HL-60/S4 treated with phorbol 12-myristate 13-acetate at 8.2 ng/mL for 4 days and 3 days (cell line): ENCODE results near the gene ZNF358.

ENCODE experiments used
- in situ Hi-C: fragments of 300-500 bp; cut with MboI; formaldehyde crosslinking; loops from 2 replicates; pipeline ENCODE4 v1.15.0; 2022; ENCODE audit warnings: low sequenced_read_pairs

ZNF358 gene

GRCh38 chr19:7554990-7555864, 39.3 kb downstream of the ZNF358 start:
- in situ Hi-C loops: no loop called here

DNA sequence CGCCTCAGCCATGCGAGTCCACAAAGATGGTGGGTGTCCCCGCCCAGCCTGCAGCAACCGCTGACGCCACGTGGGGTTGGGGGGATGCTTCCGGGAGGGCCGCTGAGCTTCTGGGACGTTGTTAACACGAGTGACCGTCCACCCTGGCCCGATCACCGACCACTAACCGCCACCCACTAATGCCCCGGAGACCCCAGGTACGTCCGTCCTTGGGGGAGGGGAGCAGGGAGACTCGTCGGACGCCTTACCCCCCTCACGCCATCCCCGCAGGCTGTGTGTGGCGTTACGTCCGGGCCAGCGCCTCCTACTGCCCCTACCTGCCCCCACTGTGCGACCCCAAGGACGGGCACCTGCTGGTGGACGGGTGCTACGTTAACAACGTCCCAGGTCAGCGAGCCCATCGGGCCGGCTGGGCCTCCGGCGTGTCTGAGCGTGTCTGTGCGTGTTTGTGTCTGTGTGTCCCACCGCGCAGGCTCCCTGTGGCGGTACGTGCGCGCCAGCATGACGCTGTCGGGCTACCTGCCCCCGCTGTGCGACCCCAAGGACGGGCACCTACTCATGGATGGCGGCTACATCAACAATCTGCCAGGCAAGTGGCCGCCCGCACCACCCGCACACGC, 40.9 kb downstream of the ZNF358 start:
- in situ Hi-C loops: no loop called here

- in situ Hi-C loops: no loop called here
Observed at GRCh38 chr19:7558667-7559066, 42.8 kb downstream of the ZNF358 start.

DNA sequence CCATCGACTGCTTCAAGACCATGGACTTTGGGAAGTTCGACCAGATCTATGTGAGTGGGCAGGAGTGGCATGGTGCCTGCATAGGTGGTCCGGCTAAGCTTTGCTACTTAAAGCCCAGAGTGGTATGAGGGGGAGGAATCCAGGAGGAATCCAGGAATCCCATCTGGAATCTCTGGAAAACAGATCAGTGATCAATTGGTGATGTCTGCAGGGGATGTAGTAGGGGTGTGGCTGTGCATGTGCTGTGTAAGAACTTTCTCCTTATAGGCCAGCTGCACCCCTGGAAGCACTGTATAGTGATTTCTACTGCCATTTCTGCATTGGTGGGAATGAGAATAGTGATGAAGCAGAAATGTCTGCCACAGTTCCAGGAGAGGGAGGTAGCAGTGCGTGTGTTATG, 43.2 kb downstream of the ZNF358 start:
- in situ Hi-C loops: no loop called here

GRCh38 chr19:7560255-7560654, 44.4 kb downstream of the ZNF358 start:
- in situ Hi-C loops: no loop called here

DNA sequence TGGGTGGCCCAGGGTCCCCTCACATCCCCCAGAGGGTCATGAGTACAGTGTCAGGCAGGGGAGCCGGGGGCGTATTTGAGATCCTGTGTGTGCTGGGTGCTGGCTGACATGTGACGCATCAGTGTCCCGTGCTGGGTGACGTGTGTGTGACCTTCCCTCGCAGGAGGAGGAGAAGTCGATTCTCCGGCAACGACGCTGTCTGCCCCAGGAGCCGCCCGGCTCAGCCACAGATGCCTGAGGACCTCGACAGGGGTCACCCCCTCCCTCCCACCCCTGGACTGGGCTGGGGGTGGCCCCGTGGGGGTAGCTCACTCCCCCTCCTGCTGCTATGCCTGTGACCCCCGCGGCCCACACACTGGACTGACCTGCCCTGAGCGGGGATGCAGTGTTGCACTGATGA, 45.4 kb downstream of the ZNF358 start:
- in situ Hi-C loops: no loop called here

DNA sequence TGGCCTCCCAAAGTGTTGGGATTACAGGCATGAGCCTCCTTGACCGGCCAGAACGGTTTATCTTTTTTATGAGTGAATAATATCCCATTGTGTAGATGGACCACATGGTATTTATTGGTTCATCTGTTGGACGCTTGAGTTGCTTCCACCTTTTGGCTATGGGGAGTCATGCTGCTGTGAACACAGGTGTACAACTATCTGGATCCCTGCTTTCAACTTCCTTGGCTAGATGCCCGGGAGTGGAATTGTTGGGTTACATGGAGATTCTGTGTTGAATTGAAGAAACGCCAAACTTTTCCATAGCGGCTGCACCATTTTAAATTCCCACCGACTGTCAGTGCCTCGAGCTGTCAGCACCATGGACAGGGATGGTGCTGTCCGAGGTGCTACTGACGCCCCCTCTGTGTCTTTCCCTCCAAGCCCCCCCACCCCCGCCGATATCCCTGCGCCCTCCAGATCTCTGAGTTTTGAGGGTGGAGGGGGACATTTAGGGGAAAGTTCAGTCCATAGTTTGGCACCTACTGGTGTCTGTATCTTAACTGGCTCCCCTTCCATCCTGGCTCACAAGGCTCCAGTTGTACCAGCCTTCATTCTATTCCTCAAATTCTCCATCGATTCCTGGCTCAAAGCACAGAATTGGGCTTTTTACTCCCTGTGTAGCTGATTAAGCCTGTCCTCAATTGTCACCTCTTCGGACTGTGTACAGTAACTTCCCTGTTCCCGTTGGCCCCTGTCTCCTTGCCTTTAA, 46.9 kb downstream of the ZNF358 start:
- in situ Hi-C loops: no loop called here

- in situ Hi-C loops: no loop called here
Observed at GRCh38 chr19:7564866-7565265, 49.0 kb downstream of the ZNF358 start.

DNA sequence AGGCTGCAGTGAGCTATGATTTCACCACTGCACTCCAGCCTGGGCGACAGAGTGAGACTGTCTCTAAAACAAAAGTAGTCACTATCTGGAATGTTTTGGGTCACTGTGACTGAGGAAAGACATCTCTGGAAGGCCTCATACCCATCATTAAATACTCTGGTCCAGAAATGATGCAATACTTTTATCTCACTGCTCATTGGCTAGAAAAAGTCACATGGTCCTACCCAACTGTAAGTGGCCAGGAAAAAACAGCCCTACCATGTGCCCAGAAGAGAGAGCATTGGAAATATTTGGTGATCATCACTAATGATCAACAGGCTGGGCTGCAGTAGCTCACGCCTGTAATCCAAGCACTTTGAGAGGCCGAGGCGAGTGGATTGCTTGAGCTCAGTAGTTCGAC, 49.4 kb downstream of the ZNF358 start:
- in situ Hi-C loops: no loop called here
